MV-4-11 (cell line): ENCODE data around the gene OCA2.

Experiments
- DNase-seq: peaks from one replicate; lab custom pipeline; 2025; lab: John Stamatoyannopoulos, UW

Gene OCA2

DNA sequence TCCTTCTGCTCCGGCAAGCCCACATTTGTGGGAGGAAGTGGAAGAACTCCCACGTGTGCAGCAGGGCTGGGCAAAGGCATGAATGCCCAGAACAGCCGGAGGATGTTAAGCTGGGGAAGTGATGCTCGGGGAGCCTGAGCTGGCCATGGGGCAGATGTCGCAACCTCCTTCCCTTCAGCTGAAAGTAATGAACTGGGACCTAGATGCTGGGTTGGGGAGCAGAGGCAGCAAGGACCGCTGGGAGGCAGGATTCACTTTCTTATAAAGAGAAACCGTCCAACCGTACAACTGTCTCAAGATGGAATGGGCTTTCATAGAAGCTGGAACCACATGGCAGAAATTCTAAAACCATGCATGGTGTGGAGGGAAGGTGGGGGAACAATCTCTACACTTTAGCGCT is 290.9 kb downstream of the OCA2 start:
- peak; percentile 97 for DNase-seq

- DNase-seq, result no peak
Observed at GRCh38 chr15:27807335-27807734, 291.8 kb downstream of the OCA2 start.

GRCh38 chr15:27806396-27806795 is 292.7 kb downstream of the OCA2 start:
- no peak for DNase-seq

- no peak for DNase-seq
Observed at GRCh38 chr15:27805261-27806220, 293.6 kb downstream of the OCA2 start.

- DNase-seq, result no peak
Observed at GRCh38 chr15:27804569-27805260, 294.4 kb downstream of the OCA2 start.

DNA sequence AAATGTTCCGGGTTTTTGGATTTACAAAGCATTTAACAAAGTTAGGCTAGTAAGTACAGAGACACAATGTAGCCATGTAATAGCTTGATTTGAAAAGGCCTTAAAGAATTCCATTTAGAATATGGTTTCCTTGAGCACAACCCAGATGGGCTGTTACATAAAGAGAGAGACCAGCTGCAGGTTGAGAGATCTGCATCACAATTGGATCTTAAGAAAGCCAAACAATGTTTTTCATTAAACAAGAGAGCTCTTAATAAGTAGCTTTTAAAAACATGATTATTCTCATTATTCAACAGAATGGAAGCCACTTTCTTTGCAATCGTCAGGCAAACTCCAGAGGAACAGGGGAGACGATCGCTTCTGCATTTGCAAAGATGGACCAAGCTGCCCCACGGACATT is 300.3 kb downstream of the OCA2 start:
- no peak for DNase-seq

DNA sequence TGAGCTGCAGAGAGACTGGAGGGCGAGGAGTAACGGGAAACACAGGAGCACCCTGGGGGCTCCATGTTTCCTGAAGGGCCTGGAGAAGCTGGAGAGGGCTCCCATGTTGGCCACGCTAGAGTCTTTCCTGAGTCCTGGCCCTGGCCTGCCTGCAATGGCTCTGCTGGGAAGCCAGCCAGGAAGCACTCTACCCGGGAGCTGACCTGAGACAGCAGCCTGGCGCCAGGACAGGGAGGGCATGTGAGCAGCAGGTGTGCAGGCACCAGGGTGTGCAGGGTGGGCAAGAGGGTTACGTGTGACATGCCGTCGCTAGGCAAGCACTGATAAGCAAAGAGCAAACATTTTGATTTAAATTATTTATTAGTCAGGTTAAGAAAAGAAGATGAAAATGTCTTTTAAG is 301.4 kb downstream of the OCA2 start:
- no peak for DNase-seq

DNA sequence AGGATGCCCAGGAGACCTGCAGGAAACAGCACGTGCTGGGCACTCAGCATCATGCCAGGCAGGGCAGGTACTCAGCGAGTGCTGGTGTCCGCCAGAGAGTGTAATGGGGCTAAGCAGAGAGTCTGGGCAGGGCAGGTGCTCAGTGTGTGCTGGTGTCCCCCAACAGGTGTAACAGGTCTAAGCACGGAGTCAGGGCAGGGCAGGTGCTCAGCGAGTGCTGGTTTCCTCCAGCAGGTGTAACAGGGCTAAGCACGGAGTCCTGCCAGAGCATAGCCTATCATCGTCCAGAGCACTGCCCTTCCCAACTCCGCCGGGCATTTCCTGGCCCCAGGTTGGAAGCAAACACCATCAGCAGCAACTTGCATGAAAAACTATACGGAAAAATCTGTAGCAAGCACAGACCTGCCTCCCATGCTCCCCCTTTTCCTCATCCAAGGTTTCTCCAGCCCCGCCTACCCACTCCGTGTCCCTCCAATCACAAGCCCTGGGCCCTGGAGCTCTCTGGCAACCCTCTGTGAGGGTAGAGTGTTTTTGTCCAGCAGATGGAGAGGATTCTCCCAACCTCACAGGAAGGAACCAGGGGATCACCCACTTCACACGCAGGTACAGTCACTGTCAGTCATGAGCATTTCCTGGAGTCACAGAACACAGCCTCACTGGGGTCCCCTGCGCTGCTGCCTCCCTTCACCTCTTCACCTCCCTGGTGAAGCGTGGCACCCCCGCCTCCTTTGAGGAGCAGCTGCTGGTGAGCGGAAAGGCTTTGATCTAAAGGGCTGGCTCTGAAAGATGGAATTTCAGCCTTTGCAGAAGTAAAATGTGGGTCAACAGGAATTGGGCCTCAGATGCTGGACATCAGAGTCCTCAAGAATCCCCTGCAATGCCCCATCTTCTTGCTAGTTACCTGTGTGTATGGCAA is 302.5 kb downstream of the OCA2 start:
- DNase-seq, result no peak

GRCh38 chr15:27792756-27793264 is 306.3 kb downstream of the OCA2 start:
- DNase-seq, result no peak

DNA sequence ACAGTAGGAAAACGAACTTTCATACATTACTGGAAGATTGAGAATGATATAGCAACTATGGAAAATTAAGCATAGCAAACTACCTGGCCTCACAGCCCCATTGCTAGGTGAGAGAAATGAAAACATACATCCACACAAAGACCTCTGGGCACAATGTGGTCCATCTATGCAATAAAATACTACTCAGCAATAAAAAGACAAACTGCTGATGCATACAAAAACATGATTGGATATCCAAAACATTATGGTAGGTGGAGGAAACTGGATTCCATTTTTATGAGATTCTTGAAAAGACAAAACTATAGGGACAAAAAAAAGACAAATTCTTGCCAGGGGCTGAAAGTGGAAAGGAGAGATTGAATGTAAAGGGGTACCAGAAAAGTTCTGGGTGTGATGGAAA is 308.8 kb downstream of the OCA2 start:
- no peak for DNase-seq

- no peak for DNase-seq
Observed at GRCh38 chr15:27787931-27788330, 311.2 kb downstream of the OCA2 start.

DNA sequence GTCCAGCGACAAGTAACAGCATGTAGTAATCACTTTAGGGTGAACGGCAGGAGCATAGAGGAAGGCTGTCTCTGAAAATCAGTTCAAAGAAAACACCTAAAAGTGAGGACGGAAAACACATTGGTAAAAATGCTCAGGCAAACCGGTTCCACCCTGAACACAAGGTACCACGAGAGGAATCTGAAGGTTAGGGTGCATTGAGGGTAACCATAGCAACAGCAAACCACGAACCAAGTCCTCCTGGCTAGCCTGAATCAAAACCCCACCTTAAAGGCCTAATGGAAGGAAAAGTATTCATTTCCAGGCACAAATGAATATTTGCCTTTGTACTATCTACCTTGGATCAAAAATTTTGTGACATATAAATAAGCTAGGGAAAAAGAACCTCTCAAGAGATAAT is 315.0 kb downstream of the OCA2 start:
- no peak for DNase-seq

GRCh38 chr15:27783678-27784077 is 315.4 kb downstream of the OCA2 start:
- DNase-seq, result no peak

- DNase-seq, result no peak
Observed at GRCh38 chr15:27782125-27782524, 317.0 kb downstream of the OCA2 start.

GRCh38 chr15:27776501-27776900 is 322.6 kb downstream of the OCA2 start:
- DNase-seq, result no peak

DNA sequence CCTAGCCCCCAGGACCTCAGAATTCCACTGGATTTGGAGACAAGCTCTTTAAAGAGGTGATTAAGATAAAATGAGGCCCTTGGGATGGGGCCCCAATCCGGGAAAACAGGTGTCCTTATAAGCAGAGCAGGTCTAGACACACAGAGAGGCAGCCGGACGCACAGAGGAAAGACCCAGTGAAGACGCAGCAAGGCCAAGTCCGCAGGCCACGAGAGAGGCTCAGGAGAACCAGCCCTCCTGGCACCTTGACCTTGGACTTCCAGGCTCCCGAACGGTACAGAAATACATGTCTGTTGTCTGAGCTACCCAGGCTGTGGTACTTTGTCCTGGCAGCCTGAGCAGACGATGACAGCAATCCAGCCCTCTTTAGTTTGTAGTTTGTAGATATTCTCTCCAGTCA is 324.5 kb downstream of the OCA2 start:
- DNase-seq, result no peak

DNA sequence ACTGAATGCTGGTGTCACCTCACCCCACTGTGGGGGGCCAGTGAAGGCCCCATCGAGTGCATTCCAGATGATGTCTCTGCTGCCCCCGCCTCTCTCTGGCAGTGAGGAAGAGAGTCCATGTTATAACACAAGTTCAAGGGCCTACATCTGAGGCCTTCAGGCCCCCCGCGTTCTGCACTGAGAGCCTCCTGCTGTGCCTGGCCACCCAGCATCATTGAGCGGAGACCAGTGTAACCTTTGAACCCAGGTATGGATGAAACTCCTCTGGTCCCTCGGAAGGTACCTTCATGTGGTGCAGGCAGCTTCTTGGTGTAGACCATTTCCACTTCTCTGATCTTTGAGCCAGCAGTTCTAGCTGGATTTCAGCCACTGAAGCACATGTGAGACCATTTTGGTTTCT is 324.9 kb downstream of the OCA2 start:
- DNase-seq, result no peak

DNA sequence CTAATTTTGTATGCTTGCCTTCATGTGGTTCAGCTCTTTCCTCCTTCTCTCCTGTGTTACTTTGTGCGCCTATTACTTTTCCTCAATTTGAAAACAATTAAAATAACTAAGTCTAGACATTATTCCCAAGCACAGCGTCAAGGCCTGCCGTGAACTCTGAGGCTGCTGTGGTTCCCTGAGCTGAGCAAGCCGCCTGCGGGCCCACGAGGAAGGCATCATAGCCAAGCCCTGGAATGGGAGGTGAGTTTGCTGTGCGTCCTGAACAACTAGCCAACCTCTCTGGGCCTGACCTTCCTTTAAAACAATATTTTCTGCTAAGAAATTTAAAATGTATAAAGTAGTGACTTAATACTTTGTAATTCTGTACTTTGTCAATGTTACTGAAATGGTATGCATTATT is 327.2 kb downstream of the OCA2 start:
- no peak for DNase-seq

- DNase-seq, result no peak
Observed at GRCh38 chr15:27770769-27771554, 328.2 kb downstream of the OCA2 start.

DNA sequence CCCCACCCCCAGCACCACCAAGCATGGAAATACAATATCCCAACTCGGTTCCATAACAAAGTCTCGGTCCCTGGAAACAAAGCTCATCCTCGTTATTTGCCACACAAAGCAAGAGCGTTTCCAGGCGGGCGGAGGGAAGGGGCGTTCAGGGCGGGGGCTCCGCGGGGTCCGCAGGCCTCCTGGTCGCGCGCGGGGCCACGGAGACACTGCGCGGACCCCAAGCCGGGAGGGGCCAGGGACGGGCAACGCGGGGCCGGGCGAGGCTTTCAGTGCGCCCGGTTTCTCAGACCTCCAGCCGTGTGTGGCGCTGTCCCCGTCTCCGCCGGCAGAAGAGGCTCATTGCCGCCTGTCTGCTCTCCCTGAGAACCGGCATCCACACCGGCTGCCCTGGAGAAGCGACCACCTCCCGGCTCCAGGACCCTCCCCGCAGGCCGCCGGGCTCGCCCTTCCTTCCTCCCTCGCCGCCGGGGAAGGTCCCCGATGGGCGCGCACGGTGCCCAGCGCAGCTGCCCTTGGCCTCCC is 329.0 kb downstream of the OCA2 start:
- no peak for DNase-seq

- DNase-seq, result no peak
Observed at GRCh38 chr15:27769652-27770051, 329.5 kb downstream of the OCA2 start.
